Endothelial cell of umbilical vein (primary cell): ENCODE results near the gene LMF2.

Experiments used
- EZH2 ChIP-seq: IDR thresholded peaks from 2 replicates; pipeline ENCODE4 v1.6.1; 2012; ENCODE audit warnings: borderline replicate concordance, low read depth, mild to moderate bottlenecking, moderate library complexity, low read length, inconsistent platforms; ENCODE audit not compliant: severe bottlenecking
- FOS ChIP-seq: IDR thresholded peaks from 2 replicates; pipeline ENCODE4 v1.6.1; 2011; ENCODE audit warnings: mild to moderate bottlenecking, low read length, moderate library complexity, borderline replicate concordance; ENCODE audit not compliant: insufficient read depth
- GATA2 ChIP-seq: IDR thresholded peaks from 2 replicates; pipeline ENCODE4 v1.7.0; 2011; ENCODE audit warnings: low read depth, mild to moderate bottlenecking, moderate library complexity, mixed read lengths, low read length; ENCODE audit not compliant: insufficient read length, insufficient read depth
- JUN ChIP-seq: IDR thresholded peaks from 2 replicates; pipeline ENCODE4 v1.6.1; 2011; ENCODE audit warnings: borderline replicate concordance, low read depth; ENCODE audit not compliant: insufficient read length, insufficient read depth
- MAX ChIP-seq: IDR thresholded peaks from 2 replicates; pipeline ENCODE4 v1.6.1; 2011; ENCODE audit not compliant: insufficient read depth, insufficient read length
- MYC ChIP-seq: IDR thresholded peaks from one replicate; pipeline ENCODE4 v1.6.1; 2011; ENCODE audit warnings: mild to moderate bottlenecking, low read depth, low read length
- POLR2A ChIP-seq: IDR thresholded peaks from 2 replicates; pipeline ENCODE4 v1.6.1; 2012; ENCODE audit warnings: low read depth, mild to moderate bottlenecking, control low read depth, low read length
- POLR2AphosphoS5 ChIP-seq: IDR thresholded peaks from 2 replicates; pipeline ENCODE4 v1.6.1; 2012; ENCODE audit warnings: low read depth, mild to moderate bottlenecking, control low read depth, low read length, moderate library complexity; ENCODE audit not compliant: insufficient read depth
- TF ChIP-seq, protein P1 (sequence below), 2 donors: IDR thresholded peaks; 1 replicate in 1 of 2; 2 replicates in 1 of 2; pipeline ENCODE4 v1.5.1; 2011; ENCODE audit warnings: low read length in 2 of 2, mild to moderate bottlenecking in 2 of 2, moderate library complexity in 2 of 2, control low read depth in 1 of 2, inconsistent platforms in 1 of 2, low read depth in 1 of 2; ENCODE audit not compliant: insufficient read depth in 1 of 2; ENCODE audit errors: extremely low read depth in 1 of 2

DNA sequence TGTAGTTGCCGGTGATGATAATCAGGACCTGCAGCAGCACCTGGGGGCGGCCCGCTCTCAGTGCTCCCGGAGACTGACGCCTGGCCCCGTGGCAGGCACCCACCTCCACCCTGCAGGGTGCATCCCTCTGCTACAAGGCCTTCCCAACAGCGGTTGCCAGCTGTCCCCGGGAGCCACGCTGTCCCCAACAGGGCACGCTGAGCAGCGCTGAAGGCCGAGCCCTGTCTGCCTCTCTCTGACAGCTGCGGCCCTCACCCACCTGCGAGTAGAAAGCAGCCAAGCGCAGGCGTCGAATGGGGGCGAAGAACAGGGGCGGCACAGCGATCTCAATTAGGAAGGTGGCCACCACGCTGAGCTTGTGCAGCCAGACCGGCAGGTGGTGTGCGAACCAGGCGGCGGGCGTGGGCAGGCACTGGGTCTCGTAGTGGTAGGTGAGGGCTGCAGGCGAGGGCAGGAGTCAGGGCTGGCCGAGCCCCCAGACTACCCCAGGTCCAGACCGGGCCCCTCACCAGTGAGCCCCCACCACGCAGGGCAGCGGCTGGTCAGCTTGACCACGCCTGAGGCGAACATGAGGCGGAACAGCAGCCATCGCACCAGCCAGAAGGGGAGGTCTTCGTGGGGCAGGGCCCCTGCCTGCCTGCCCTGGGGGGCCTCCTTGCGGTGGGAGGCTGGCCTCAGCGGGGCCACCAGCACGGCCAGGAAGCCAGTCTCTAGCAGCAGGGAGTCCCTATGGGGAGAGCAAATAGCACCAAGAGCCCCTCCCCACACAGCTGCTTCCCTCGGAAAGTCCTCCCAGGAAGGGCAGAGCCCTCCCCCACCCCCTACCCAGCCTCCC is 1.5 kb downstream of the LMF2 start:
- TF ChIP-seq, protein P1, sequence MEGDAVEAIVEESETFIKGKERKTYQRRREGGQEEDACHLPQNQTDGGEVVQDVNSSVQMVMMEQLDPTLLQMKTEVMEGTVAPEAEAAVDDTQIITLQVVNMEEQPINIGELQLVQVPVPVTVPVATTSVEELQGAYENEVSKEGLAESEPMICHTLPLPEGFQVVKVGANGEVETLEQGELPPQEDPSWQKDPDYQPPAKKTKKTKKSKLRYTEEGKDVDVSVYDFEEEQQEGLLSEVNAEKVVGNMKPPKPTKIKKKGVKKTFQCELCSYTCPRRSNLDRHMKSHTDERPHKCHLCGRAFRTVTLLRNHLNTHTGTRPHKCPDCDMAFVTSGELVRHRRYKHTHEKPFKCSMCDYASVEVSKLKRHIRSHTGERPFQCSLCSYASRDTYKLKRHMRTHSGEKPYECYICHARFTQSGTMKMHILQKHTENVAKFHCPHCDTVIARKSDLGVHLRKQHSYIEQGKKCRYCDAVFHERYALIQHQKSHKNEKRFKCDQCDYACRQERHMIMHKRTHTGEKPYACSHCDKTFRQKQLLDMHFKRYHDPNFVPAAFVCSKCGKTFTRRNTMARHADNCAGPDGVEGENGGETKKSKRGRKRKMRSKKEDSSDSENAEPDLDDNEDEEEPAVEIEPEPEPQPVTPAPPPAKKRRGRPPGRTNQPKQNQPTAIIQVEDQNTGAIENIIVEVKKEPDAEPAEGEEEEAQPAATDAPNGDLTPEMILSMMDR (IDR thresholded peaks at IDR 0.05; ENCODE audit: extremely low read depth in 1 of 2, insufficient read depth in 1 of 2, low read depth in 1 of 2, low read length in 2 of 2) = no peak
- TF ChIP-seq POLR2AphosphoS5 (no peak), EZH2 (no peak), POLR2A (no peak), FOS (no peak), MAX (no peak), MYC (no peak), JUN (no peak), GATA2 (no peak)
